Stimulated activated CD8-positive, alpha-beta memory T cell treated with anti-CD3 and anti-CD28 coated beads, Interleukin-15, amount 100 ng/mL, for 4 hours (primary cell): Measurements from ENCODE around the gene PDHX.

Experiments
- DNase-seq, 2 donors: peaks; one replicate each; pipeline ENCODE4 v3.0.0-alpha.2; 2020; ENCODE audit warnings: low read depth in 2 of 2

Gene PDHX

GRCh38 chr11:35045236-35045820, 128.9 kb downstream of the PDHX start:
- peak; percentile 34 to 58 for DNase-seq
